Aorta (tissue), 5 donors: ENCODE measurements around the gene TVP23C. TPM values are rescaled to one million over a fixed set of nuclear protein-coding genes. Genes with fewer than 3 reads are reported as not detected.

Source experiments
- ATAC-seq: fragments of 200-7000 bp; cut with Tn5 transposase; one replicate; pipeline ENCODE4 v1.9.1; 2022; ENCODE audit warnings: moderate library complexity; ENCODE audit not compliant: low FRiP score
- DNase-seq, 2 donors: peaks; one replicate each; pipeline ENCODE4 v3.0.0-alpha.2; 2020
- H3K27ac ChIP-seq, 2 donors: one replicate each; pipeline ENCODE4 v1.5.1; 2013; ENCODE audit warnings: low read length in 2 of 2, mild to moderate bottlenecking in 2 of 2, moderate library complexity in 2 of 2, control low read depth in 1 of 2, inconsistent platforms in 1 of 2, low read depth in 1 of 2
- H3K27me3 ChIP-seq, 2 donors: one replicate each; pipeline ENCODE4 v1.6.1; 2013; ENCODE audit warnings: control low read depth in 1 of 2, low read length in 1 of 2, mild to moderate bottlenecking in 1 of 2, moderate library complexity in 1 of 2; ENCODE audit not compliant: insufficient read depth in 2 of 2, control insufficient read depth in 1 of 2
- H3K36me3 ChIP-seq, 2 donors: one replicate each; pipeline ENCODE4 v1.6.1; 2013; ENCODE audit warnings: control low read depth in 1 of 2, low read length in 1 of 2, mild to moderate bottlenecking in 1 of 2; ENCODE audit not compliant: insufficient read depth in 2 of 2, control insufficient read depth in 1 of 2
- H3K4me1 ChIP-seq, 2 donors: one replicate each; pipeline ENCODE4 v1.6.1; 2013; ENCODE audit warnings: low read length in 2 of 2, control low read depth in 1 of 2, mild to moderate bottlenecking in 1 of 2, moderate library complexity in 1 of 2; ENCODE audit not compliant: insufficient read depth in 2 of 2, control insufficient read depth in 1 of 2
- H3K4me3 ChIP-seq, 2 donors: one replicate each; pipeline ENCODE4 v1.5.1; 2013; ENCODE audit warnings: low read length in 2 of 2, control low read depth in 1 of 2, mild to moderate bottlenecking in 1 of 2
- H3K9me3 ChIP-seq: one replicate; pipeline ENCODE4 v1.6.1; 2013; ENCODE audit warnings: mild to moderate bottlenecking, low read length; ENCODE audit not compliant: control insufficient read depth
- WGBS, 2 donors: extraction: QIAGEN DNeasy Blood & Tissue Kit; methylation state at CpG; one replicate each; pipeline ENCODE4 v1.1.7; 2013; 5-methylcytosine and 5-hydroxymethylcytosine counted together
- intact Hi-C, 2 donors: fragments of 100-400 bp; cut with DNase I; formaldehyde crosslinking; loops; one replicate each; pipeline versions ENCODE4 v1.14.2 to v1.15.0; 2022
- polyA plus RNA-seq, 2 donors: library from polyadenylated mRNA; stranded (reverse); fragments of 200-250 nt; gene quantifications; one replicate each; pipeline ENCODE4 v1.2.3, GENCODE V29; 2013
- total RNA-seq, 2 donors: library from RNA; stranded (reverse); fragmentation: NEBNext Ultra II Directional; extraction: Animal tissue kit (Norgen Biotek cat#: 25700); gene quantifications; one replicate each; pipeline ENCODE4 v1.2.1, GENCODE V29; 2021
- donor health status: healthy with polysubstance abuse.
- donor health status: Bipolar disorder and iron deficiency.
- donor health status: DM: no; HTN: no; CAD: no.
- donor health status: DM: no; HTN: no; CAD: no.
- donor health status: DM: yes; HTN: yes; CAD: no.

TVP23C gene
- total and polyA plus RNA-seq, 4 donors = 2.4 to 39.4 (median 20.9) TPM

GRCh38 chr17:15503731-15504130 is 59.6 kb downstream of the TVP23C start:
- no peaks in the 10 kb centered on the region for H3K36me3 ChIP-seq
- WGBS, 2 donors = 82 to 94% methylated on average over 2 of the region's 2 CpGs
- intact Hi-C loops = loop anchor here (2.0 kb wide), 2 partner anchors 41 to 243 kb away; no protein-coding TSS in a partner anchor

DNA sequence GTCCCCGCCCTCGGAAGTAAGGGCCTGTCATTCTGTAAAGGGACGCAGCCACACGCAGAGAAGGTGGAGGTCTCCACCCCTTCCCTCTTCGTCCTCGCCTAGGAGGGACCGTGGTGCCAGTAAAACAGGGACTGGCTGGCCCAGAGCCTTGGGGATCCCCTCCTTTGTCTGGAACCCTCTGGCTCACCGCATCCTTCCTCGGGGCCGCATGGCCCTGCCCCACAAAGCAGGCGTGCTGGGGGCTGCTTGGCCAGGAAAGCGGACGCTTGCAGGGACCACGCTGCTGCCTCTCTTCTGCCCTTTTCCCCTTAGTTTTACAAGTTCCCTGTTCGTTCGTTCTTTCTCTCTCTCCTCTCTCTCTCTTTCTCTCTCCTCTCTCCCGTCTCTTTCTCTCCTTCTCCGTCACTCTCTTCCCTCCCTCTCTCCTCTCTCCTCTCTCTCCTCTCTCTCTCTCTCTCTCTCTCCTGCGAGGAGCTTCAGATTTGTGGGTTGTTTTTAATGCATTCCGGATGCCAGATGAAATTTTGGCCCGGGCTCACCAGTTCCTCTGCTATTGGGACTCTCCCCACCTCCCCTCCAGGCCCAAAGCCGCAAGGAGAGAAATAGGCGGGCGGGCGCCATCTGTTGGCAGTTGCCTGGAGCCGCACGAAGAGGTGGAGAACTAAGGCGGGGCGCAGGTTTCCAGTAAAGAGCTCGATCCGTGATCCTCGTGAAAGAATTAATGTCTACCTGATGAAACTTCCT is 60.7 kb downstream of the TVP23C start:
- Histone ChIP-seq H3K9me3 (no peaks in the 10 kb centered on the region), H3K36me3 (peaks cover 0 to 1% of the 10 kb centered on the region in 2 donors), H3K4me3 (peak overlapping the region; percentile 8 to 13), H3K27ac (peak overlapping the region; percentile 15 to 17), H3K27me3 (no peaks in the 10 kb centered on the region), H3K4me1 (no peaks in the 10 kb centered on the region)
- DNase-seq = peak; percentile 95 to 97
- 3 to 4% methylated on average over 32 of the region's 32 CpGs for WGBS, 2 donors
- intact Hi-C loops = loop anchor here (1.0 to 2.0 kb wide), 3 partner anchors 40 to 242 kb away; no protein-coding TSS in a partner anchor
- peak; percentile 96 for ATAC-seq

More at GRCh38 chr17:15503731-15504130, 59.6 kb downstream of the TVP23C start:
- Histone ChIP-seq H3K9me3 (no peaks in the 10 kb centered on the region), H3K4me3 (no peak overlapping the region), H3K27ac (no peak overlapping the region), H3K4me1 (no peaks in the 10 kb centered on the region), H3K27me3 (no peaks in the 10 kb centered on the region)
- DNase-seq (no peak), ATAC-seq (no peak)

- Histone ChIP-seq H3K27ac (no peak overlapping the region), H3K4me3 (no peak overlapping the region), H3K36me3 (peaks cover 1 to 2% of the 10 kb centered on the region in 2 donors), H3K4me1 (no peaks in the 10 kb centered on the region), H3K27me3 (no peaks in the 10 kb centered on the region), H3K9me3 (no peaks in the 10 kb centered on the region)
- intact Hi-C loops = loop anchor here (1.0 to 2.0 kb wide), 3 partner anchors 39 to 241 kb away; no protein-coding TSS in a partner anchor
- 75 to 78% methylated on average over 7 of the region's 7 CpGs for WGBS, 2 donors
- ATAC-seq (no peak), DNase-seq (no peak)
Measured at GRCh38 chr17:15501793-15502192, 61.5 kb downstream of the TVP23C start.

GRCh38 chr17:15501282-15501681 is 62.0 kb downstream of the TVP23C start:
- no peak for DNase-seq
- 75 to 93% methylated on average over 3 of the region's 3 CpGs for WGBS, 2 donors
- H3K4me1 ChIP-seq = no peaks in the 10 kb centered on the region
- no peaks in the 10 kb centered on the region for H3K27me3 ChIP-seq
- H3K4me3 ChIP-seq = no peak overlapping the region
- intact Hi-C loops = no loop called here
- peaks cover 1 to 5% of the 10 kb centered on the region in 2 donors for H3K36me3 ChIP-seq
- ATAC-seq = no peak
- no peaks in the 10 kb centered on the region for H3K9me3 ChIP-seq
- no peak overlapping the region for H3K27ac ChIP-seq

DNA sequence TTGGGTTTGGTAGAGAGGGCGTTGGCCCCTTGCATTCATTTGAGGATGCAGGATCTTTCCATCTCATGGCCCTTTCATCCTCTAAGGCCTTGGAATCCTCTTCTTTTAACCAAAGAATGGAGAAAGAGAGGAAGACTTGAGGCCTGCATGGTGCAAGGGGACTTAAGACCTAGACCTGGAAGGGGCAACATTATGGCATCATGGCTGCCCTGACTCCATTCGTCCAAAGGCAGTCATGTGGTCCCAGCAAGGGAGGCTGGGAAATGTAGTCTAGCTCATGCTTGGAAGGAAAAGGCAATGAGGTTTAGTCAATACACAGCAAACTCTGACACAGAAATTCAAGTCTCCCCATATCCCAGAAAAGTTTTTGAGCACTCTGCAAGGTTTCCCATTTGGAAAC is 65.2 kb downstream of the TVP23C start:
- ATAC-seq (no peak), DNase-seq (no peak)
- intact Hi-C loops = no loop called here
- H3K27ac ChIP-seq = no peak overlapping the region
- no peaks in the 10 kb centered on the region for H3K4me1 ChIP-seq
- H3K4me3 ChIP-seq = no peak overlapping the region
- 76 to 77% methylated on average over 2 of the region's 2 CpGs for WGBS, 2 donors
- peaks cover 1 to 5% of the 10 kb centered on the region in 2 donors for H3K36me3 ChIP-seq
- no peaks in the 10 kb centered on the region for H3K27me3 ChIP-seq
- no peaks in the 10 kb centered on the region for H3K9me3 ChIP-seq

DNA sequence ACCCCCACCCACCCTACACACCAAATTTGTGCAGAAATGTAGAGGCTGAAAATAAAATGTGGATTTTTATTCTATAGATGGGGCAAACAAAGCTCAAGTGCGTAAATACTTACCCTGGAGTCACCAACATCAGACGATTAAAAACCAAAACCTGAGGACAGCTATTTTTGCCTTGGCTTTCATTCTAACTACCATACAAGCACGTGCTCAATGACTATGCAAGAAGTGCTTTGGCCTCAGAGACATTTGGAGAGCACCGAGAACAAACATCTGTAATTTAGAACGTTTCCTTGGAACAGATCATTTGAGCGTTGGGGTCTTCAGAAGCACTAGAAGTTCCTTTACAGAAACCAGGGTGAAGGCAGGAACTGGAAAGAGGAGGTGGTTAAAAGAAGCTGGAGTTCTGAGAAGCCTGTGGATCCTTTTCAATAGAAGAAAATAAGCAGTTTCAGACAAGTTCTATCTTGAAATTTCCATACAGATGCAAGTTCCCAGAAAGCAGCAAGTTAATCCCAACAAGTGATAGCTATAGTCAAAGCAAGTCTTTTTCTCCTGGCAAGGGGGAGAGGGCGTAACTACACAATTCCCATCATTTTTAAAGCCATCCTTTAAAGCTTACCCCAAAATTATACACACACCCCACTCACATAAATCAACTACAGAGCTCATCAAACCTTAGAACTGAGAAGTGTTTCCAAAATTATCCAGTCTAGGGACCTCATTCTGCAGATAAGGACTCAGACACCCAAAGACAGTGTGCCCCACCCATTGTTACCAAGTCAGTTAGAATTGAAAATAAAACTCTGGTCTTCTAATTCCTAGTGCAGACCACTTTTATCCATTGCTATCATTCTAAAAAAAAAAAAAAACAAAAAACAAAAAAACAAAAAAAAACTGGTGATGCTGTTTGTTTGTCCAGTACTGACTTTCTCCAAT is 66.3 kb downstream of the TVP23C start:
- WGBS, 2 donors = 90 to 93% methylated on average over 7 of the region's 7 CpGs
- H3K9me3 ChIP-seq = no peaks in the 10 kb centered on the region
- H3K27me3 ChIP-seq = no peaks in the 10 kb centered on the region
- ATAC-seq (no peak), DNase-seq (no peak)
- no peak overlapping the region for H3K27ac ChIP-seq
- peaks cover 1 to 5% of the 10 kb centered on the region in 2 donors for H3K36me3 ChIP-seq
- no peaks in the 10 kb centered on the region for H3K4me1 ChIP-seq
- no peak overlapping the region for H3K4me3 ChIP-seq
- intact Hi-C loops = no loop called here

- no peaks in the 10 kb centered on the region for H3K9me3 ChIP-seq
- ATAC-seq (no peak), DNase-seq (no peak)
- no peaks in the 10 kb centered on the region for H3K27me3 ChIP-seq
- H3K36me3 ChIP-seq = peaks cover 4 to 5% of the 10 kb centered on the region in 2 donors
- no peaks in the 10 kb centered on the region for H3K4me1 ChIP-seq
- intact Hi-C loops = no loop called here
- no peak overlapping the region for H3K27ac ChIP-seq
- no peak overlapping the region for H3K4me3 ChIP-seq
Measured at GRCh38 chr17:15494821-15495220, 68.5 kb downstream of the TVP23C start.

- ATAC-seq (no peak), DNase-seq (no peak)
- H3K9me3 ChIP-seq = no peaks in the 10 kb centered on the region
- no peaks in the 10 kb centered on the region for H3K4me1 ChIP-seq
- H3K4me3 ChIP-seq = no peak overlapping the region
- WGBS, 2 donors = 0 to 99% methylated on average over 1 of the region's 1 CpG
- intact Hi-C loops = no loop called here
- H3K27me3 ChIP-seq = no peaks in the 10 kb centered on the region
- H3K27ac ChIP-seq = no peak overlapping the region
- H3K36me3 ChIP-seq = peaks cover 4 to 5% of the 10 kb centered on the region in 2 donors
Measured at GRCh38 chr17:15493693-15494035, 69.6 kb downstream of the TVP23C start.
